HuH-7 (cell line): ENCODE data around the gene ANKS1B.
"Not testable (repeated sequence)": the region's sequence is repeated elsewhere in the genome, so short reads cannot be mapped to it uniquely, and the experiment has no call there.

ENCODE experiments used
- DNase-seq: peaks from one replicate; pipeline ENCODE4 v3.0.0; 2011; ENCODE audit warnings: low spot score

Gene ANKS1B

GRCh38 chr12:98869886-98870503 is 1114.7 kb downstream of the ANKS1B start:
- DNase-seq = no peak

GRCh38 chr12:98868538-98868937 is 1116.2 kb downstream of the ANKS1B start:
- no peak for DNase-seq

- no peak for DNase-seq
These were observed 1116.7 kb downstream of the ANKS1B start for GRCh38 chr12:98868076-98868475.

GRCh38 chr12:98864363-98864762 is 1120.4 kb downstream of the ANKS1B start:
- no peak for DNase-seq

GRCh38 chr12:98863167-98863566 is 1121.6 kb downstream of the ANKS1B start:
- no peak for DNase-seq

- no peak for DNase-seq
These were observed 1123.5 kb downstream of the ANKS1B start for GRCh38 chr12:98861251-98861650.

GRCh38 chr12:98856897-98857540 is 1127.7 kb downstream of the ANKS1B start:
- no peak for DNase-seq

GRCh38 chr12:98852181-98852580 is 1132.6 kb downstream of the ANKS1B start:
- DNase-seq = no peak

DNA sequence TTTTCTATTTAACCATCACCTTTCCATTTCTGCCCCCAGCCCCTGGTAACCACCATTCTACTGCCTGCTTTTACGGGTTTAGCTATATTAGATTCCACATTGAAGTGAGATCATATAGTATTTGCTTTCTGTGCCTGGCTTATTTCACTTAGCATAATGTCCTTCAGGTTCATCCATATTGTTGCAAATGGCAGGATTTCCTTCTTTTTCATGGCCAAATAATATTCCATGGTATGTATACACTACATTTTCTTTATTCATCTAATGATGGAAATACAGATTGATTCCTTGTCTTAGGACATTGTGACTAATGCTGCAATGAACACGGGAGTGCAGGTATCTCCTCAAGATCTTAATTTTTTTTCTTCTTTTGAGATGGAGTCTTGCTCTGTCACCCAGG is 1137.5 kb downstream of the ANKS1B start:
- no peak for DNase-seq

- no peak for DNase-seq
These were observed 1138.8 kb downstream of the ANKS1B start for GRCh38 chr12:98845957-98846356.

DNA sequence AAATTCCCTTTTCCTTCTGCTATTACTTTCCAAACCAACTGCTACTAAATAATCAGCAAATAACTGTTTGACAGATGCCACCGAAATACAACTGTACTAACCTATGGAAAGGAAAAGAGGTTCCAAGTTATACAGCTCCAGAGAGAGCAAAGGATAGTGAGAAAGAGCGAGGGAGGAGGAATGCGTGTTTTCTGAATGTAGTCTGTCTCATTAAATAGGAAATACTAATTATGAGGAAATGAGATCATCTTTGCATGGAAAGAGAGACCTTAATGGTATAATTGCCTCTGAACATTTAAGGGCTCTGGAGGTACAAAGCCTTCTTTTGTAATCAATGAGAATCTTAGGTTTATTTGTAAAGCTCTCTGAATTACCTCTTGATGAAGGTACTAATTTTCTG is 1144.4 kb downstream of the ANKS1B start:
- no peak for DNase-seq

DNA sequence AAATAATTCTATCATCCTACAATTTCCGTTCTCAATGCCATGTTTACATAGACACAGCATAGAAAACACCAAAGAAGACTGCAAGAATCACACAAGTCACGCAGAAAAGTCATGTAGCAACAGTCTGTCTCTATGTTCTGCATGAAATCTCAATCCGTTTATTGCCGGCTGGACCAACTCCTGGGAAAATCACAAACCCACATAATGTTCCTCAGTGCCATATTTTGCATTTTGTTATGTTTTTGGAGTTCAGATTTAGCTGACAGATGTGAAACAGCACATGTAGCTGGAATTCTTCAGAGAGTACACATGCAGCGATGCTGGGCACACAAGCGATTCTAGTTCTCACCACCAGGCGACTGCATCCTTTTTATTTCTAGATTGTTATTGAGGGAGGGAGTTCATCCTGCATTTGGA is 1146.5 kb downstream of the ANKS1B start:
- peak; percentile 5 for DNase-seq

- not testable (repeated sequence) for DNase-seq
These were observed 1147.5 kb downstream of the ANKS1B start for GRCh38 chr12:98837134-98837752.

DNA sequence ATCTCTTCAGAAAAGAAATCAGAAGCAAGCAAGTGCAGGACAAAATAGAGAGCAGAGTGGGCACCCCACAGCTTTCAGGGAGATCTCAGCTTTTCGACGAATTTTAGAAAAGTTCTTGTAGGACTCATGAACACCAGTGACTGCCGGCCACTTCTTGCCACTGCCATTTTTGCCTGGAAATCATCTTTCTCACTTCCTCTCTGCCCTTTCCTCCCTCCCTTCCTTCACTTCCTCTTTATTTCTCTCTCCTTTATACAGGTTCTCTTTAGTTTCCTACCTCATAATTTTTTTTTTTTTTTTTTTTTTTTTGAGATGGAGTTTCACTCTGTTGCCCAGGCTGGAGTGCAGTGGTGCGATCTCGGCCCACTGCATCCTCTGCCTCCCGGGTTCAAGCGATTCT is 1154.1 kb downstream of the ANKS1B start:
- DNase-seq = no peak

GRCh38 chr12:98828802-98829600 is 1155.7 kb downstream of the ANKS1B start:
- DNase-seq = no peak

GRCh38 chr12:98823012-98823411 is 1161.7 kb downstream of the ANKS1B start:
- DNase-seq = no peak

DNA sequence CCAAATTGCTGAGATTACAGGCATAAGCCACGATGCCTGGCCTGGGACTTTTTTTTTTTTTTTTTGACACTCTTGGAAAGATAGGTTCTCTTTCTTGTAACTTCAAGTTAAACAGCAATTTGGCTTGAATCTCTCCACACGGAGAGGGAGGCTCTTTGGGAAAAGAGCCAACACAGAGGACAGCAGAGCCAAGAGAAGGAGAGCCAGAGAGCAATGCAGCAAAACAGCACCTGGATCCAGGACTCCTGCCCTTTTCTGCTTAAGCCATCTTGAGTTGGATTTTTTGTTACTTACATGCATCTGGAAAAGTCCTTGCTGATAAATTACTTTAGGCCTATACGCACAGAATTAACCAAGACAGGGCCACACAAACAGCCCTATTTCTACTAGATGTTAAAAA is 1162.9 kb downstream of the ANKS1B start:
- DNase-seq = no peak

DNA sequence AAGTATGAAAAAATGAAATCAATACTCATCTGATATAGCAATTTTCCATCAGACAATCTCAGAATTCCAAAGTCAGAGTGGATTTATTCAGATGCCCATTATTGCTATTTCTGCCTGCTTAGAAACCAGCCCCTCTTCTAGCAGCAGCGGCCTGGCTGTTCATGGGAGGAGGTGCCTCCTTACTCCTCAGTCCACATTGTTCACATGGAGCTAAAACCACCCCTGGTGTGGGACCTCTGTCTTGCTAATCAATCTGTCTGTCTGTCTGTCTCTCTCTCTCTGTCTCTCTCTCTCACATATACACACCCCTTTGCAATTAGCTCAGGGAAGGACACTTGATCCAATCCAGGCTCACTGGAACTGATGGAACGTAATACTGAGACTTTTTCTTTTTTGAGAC is 1163.5 kb downstream of the ANKS1B start:
- no peak for DNase-seq

GRCh38 chr12:98819821-98820404 is 1164.8 kb downstream of the ANKS1B start:
- no peak for DNase-seq

DNA sequence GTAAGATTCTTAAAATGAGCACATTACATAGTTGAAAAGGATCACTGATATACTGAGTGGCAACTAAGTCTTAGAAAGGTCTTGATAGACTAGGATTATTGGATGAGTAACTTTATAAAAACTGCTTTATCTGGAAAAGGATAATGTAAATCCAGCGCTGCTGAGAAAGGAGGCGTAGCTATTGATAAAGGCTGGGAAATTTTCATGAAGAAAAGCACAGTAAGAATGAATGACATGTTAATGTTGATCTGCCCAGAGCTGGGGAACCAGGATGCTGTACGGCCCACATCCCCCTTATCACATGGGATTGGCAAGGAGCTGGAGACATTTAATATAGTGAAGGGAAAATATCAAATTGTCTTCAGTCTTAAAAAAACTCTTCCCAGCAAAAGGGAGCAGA is 1165.7 kb downstream of the ANKS1B start:
- DNase-seq = no peak

GRCh38 chr12:98818239-98818638 is 1166.5 kb downstream of the ANKS1B start:
- no peak for DNase-seq

- no peak for DNase-seq
These were observed 1167.0 kb downstream of the ANKS1B start for GRCh38 chr12:98817742-98818141.
